Esophagus muscularis mucosa (tissue), 4 donors: Measurements from ENCODE around the gene MAP3K3. TPM values are rescaled to one million over a fixed set of nuclear protein-coding genes. Genes with fewer than 3 reads are reported as not detected.

Experiments
- DNase-seq: peaks from one replicate; pipeline ENCODE4 v3.0.0-alpha.2; 2017; ENCODE audit errors: extremely low spot score
- H3K27ac ChIP-seq, 4 donors: fragments of 200-600 bp; sonication (generic); replicated peaks in 1 of 4; 1 replicate in 3 of 4; 2 replicates in 1 of 4; pipeline ENCODE4 v1.5.1; 2016 to 2019; ENCODE audit warnings: mild to moderate bottlenecking in 1 of 4
- H3K27me3 ChIP-seq, 4 donors: fragments of 200-600 bp; sonication (generic); one replicate each; pipeline versions ENCODE4 v1.5.1 to v1.6.0; 2016 to 2019
- H3K36me3 ChIP-seq, 4 donors: fragments of 200-600 bp; sonication (generic); one replicate each; pipeline ENCODE4 v1.5.1; 2016 to 2019
- H3K4me1 ChIP-seq, 4 donors: fragments of 200-600 bp; sonication (generic); one replicate each; pipeline ENCODE4 v1.5.1; 2016 to 2019
- H3K4me3 ChIP-seq, 4 donors: fragments of 200-600 bp; sonication (generic); 1 replicate in 2 of 4; 2 replicates in 2 of 4; pipeline ENCODE4 v1.5.1; 2016 to 2019; ENCODE audit warnings: mild to moderate bottlenecking in 4 of 4, moderate library complexity in 1 of 4
- H3K9me3 ChIP-seq, 4 donors: fragments of 200-600 bp; sonication (generic); 1 replicate in 3 of 4; 2 replicates in 1 of 4; pipeline ENCODE4 v1.5.1; 2016 to 2019
- EP300 ChIP-seq: sonication (generic); formaldehyde crosslinking; IDR thresholded peaks from one replicate; pipeline ENCODE4 v1.6.1; 2017; ENCODE audit warnings: antibody characterized with exemption
- POLR2A ChIP-seq: fragments of 450-650 bp; IDR thresholded peaks from one replicate; pipeline ENCODE4 v1.6.1; 2017; ENCODE audit warnings: antibody characterized with exemption, moderate library complexity, mild to moderate bottlenecking, low read depth
- POLR2AphosphoS5 ChIP-seq, 2 donors: sonication (generic); formaldehyde crosslinking; IDR thresholded peaks; one replicate each; pipeline ENCODE4 v1.6.1; 2017; ENCODE audit warnings: antibody characterized with exemption in 2 of 2
- WGBS: methylation state at CpG from one replicate; pipeline ENCODE4 v1.1.5; 2018; 5-methylcytosine and 5-hydroxymethylcytosine counted together
- intact Hi-C: fragments of 100-400 bp; cut with DNase I; formaldehyde crosslinking; loops from one replicate; pipeline ENCODE4 v1.15.1; 2023
- total RNA-seq, 4 donors: library from RNA; depleted of rRNA; stranded (reverse); fragments of >200 nt; gene quantifications; one replicate each; pipeline versions ENCODE4 v1.1.0 to v1.2.1, GENCODE V29; 2016
- TF ChIP-seq, protein P1 (sequence below), 3 experiments: fragments of 200-600 bp in 2 of 3; fragments of 450-650 bp in 1 of 3; sonication (generic) in 2 of 3; IDR thresholded peaks; one replicate each; pipeline ENCODE4 v1.5.1; 2017 to 2019; ENCODE audit warnings: antibody characterized with exemption in 3 of 3, mild to moderate bottlenecking in 2 of 3, moderate library complexity in 1 of 3

Gene MAP3K3
- total RNA-seq, 4 donors from 2014 or later = 67.7 to 132 (median 86.6) TPM

DNA sequence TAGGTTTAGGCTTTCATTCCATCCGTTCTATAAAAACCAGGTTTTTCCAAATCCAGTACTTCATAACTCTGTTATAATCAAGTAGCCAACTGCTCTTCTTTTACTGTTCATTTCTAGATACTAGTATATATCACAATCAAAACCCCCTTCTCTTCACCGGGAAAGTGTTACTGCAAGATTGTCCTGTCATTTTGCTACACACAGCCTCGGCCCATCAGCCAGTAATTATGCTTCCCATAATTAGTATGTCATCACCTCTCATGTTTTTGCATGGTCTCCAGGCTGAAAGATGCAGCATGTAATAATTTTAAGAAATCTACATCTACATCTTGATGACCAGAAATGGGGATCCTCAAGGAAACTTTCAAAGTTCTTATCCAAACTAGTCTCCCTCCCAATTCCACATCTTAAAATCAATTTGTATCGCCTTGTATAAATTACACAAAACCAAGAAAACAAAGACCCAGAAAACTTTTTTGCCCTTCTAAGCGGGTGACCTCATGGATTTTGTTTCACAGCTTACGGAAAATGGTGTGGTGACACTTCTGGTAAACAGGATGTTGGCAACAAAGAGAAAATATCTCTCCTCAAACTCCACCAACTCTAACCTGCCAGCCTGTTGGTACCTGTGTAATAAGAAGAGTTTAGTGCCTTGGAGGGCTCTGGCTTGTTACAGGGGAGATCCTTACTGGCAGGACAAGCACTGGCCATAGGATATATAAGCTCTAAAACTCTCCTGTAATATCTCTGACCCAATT lies 12.2 kb upstream of the MAP3K3 start:
- WGBS = 76% methylated on average over 6 of the region's 6 CpGs
- no peak overlapping the region for H3K27ac ChIP-seq
- H3K36me3 ChIP-seq = peaks cover 36 to 63% (median 60%) of the 10 kb centered on the region in 4 donors
- DNase-seq = no peak
- intact Hi-C loops = no loop called here
- TF ChIP-seq EP300 = no peak
- TF ChIP-seq POLR2AphosphoS5 (IDR thresholded peaks at IDR 0.05) = no peak
- no peak for TF ChIP-seq POLR2A
- TF ChIP-seq, protein P1, sequence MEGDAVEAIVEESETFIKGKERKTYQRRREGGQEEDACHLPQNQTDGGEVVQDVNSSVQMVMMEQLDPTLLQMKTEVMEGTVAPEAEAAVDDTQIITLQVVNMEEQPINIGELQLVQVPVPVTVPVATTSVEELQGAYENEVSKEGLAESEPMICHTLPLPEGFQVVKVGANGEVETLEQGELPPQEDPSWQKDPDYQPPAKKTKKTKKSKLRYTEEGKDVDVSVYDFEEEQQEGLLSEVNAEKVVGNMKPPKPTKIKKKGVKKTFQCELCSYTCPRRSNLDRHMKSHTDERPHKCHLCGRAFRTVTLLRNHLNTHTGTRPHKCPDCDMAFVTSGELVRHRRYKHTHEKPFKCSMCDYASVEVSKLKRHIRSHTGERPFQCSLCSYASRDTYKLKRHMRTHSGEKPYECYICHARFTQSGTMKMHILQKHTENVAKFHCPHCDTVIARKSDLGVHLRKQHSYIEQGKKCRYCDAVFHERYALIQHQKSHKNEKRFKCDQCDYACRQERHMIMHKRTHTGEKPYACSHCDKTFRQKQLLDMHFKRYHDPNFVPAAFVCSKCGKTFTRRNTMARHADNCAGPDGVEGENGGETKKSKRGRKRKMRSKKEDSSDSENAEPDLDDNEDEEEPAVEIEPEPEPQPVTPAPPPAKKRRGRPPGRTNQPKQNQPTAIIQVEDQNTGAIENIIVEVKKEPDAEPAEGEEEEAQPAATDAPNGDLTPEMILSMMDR (IDR thresholded peaks at IDR 0.05) = no peak
- no peaks in the 10 kb centered on the region for H3K9me3 ChIP-seq
- peaks cover 0 to 6% (median 0%) of the 10 kb centered on the region in 4 donors for H3K4me1 ChIP-seq
- H3K27me3 ChIP-seq = no peaks in the 10 kb centered on the region
- no peak overlapping the region for H3K4me3 ChIP-seq

DNA sequence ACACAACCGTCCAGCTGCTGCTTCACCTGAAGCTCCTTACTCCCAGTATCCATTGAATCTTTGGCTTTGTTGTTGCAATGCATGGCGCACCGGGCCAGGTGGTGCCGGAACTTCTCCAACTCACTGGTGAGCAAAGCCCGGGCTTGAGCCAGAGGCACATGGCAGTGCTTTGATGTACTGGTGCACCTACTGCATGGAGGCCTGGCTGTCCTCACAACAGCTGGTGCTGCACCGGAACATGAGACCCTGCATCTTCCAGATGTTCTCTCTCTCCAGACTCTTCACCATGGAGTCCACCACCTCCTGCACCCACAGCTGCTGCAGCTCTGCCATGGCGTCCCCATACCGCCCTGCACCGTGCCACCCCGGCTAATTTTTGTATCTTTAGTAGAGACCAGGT lies 11.4 kb upstream of the MAP3K3 start:
- Histone ChIP-seq H3K27ac (no peak overlapping the region), H3K36me3 (peaks cover 28 to 54% (median 52%) of the 10 kb centered on the region in 4 donors), H3K4me1 (peaks cover 0 to 6% (median 0%) of the 10 kb centered on the region in 4 donors), H3K27me3 (no peaks in the 10 kb centered on the region), H3K9me3 (no peaks in the 10 kb centered on the region), H3K4me3 (no peak overlapping the region)
- TF ChIP-seq POLR2AphosphoS5 (IDR thresholded peaks at IDR 0.05) = no peak
- TF ChIP-seq, protein P1 (IDR thresholded peaks at IDR 0.05) = no peak
- no peak for TF ChIP-seq EP300
- TF ChIP-seq POLR2A = no peak
- DNase-seq = no peak
- WGBS = 96% methylated on average over 8 of the region's 10 CpGs
- intact Hi-C loops = no loop called here

DNA sequence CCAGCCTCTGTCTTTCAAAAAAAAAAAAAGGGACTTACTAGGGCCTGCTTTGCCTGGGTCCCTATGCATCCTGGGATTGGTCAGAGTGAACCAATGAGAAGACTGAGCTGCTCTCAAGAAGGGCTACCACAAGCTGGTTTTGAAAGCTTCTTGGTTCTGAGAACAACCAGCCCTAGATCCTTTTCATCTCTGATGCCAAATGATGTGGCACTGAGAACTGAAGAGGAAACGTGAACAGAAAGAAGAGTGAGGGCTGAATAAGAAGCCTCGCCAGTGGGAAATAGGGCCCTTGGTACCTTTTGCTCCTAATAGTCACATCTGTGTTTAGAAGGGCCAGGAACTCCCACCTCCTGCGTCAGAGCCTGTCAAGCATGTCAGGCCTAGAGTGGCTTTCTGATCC lies 10.9 kb upstream of the MAP3K3 start:
- no peaks in the 10 kb centered on the region for H3K9me3 ChIP-seq
- intact Hi-C loops = no loop called here

DNA sequence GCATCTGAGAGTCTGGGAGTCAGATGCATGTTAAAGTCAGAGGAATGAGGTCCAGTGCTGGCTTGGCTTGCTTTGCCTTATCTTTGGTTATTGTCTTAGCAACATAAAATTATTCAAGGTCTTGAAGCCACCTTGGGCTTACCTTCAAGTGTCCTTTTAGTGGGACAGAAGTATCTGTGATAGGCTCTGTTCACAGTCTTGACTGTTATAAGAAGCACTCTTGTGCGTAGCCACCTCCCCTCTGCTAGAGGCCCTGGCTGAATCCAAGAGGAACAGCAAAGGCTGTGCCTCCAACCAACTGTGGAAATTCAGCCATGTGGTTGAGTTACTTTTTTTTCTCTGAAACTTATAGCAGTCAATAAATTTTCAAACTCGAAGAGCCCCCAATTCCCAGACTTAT lies 8.6 kb upstream of the MAP3K3 start:
- no peak overlapping the region for H3K27ac ChIP-seq
- TF ChIP-seq EP300 (no peak), POLR2AphosphoS5 (IDR thresholded peaks at IDR 0.05) (no peak), POLR2A (no peak)
- TF ChIP-seq, protein P1 (IDR thresholded peaks at IDR 0.05) = no peak
- no peaks in the 10 kb centered on the region for H3K27me3 ChIP-seq
- 94% methylated on average over 2 of the region's 2 CpGs for WGBS
- no peak for DNase-seq
- H3K9me3 ChIP-seq = no peaks in the 10 kb centered on the region
- H3K36me3 ChIP-seq = peaks cover 2 to 26% (median 24%) of the 10 kb centered on the region in 4 donors
- peaks cover 0 to 6% (median 0%) of the 10 kb centered on the region in 4 donors for H3K4me1 ChIP-seq
- H3K4me3 ChIP-seq = no peak overlapping the region
- intact Hi-C loops = loop anchor here (2.0 kb wide), 1 partner anchor 189 kb away; no protein-coding TSS in a partner anchor

More for the DNA sequence above, 10.9 kb upstream of the MAP3K3 start:
- WGBS = 93% methylated on average over 3 of the region's 3 CpGs
- Histone ChIP-seq H3K27ac (no peak overlapping the region), H3K36me3 (peaks cover 23 to 49% (median 47%) of the 10 kb centered on the region in 4 donors), H3K4me3 (no peak overlapping the region), H3K27me3 (no peaks in the 10 kb centered on the region), H3K4me1 (peaks cover 0 to 6% (median 0%) of the 10 kb centered on the region in 4 donors)
- no peak for TF ChIP-seq POLR2AphosphoS5 (IDR thresholded peaks at IDR 0.05)
- TF ChIP-seq, protein P1 (IDR thresholded peaks at IDR 0.05) = no peak
- TF ChIP-seq EP300 = no peak
- no peak for DNase-seq
